ENCODE measurements around the gene ITGA2B.

DNA sequence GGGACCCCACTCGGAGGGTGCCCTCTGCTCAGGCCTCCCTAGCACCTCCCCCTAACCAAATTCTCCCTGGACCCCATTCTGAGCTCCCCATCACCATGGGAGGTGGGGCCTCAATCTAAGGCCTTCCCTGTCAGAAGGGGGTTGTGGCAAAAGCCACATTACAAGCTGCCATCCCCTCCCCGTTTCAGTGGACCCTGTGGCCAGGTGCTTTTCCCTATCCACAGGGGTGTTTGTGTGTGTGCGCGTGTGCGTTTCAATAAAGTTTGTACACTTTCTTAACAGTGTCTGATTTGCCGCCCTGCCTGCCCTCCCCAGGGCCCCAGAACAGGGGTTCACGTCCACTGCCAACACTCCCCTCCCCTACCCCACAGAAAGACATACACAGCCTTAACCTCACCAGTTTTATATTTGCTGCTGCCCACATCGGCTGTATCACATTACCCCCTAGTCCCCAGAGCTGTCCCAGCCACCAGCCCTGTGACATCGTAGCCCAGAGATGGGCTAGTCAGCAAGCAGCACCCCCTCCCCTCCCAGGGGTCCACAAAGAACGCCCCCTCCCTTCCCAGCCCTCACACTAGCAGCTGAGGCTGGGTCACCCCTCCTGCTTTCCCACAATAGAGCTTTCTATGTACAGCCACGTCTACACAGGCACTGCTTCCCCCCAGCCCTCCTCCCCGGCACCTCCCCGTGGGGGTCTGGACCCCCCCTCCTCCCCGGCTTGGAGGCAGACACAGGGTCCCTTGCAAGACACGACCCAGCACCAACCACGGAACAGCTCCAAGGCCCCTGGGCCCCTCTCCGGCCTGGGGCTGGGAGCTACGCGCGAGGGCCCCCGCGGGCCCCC lies 36.4 kb downstream of the ITGA2B start:
- no peak for TF ChIP-seq POLR2AphosphoS5 (IDR thresholded peaks at IDR 0.05)
- no peak for TF ChIP-seq POLR2A (IDR thresholded peaks at IDR 0.05)
- TF ChIP-seq, protein P1, sequence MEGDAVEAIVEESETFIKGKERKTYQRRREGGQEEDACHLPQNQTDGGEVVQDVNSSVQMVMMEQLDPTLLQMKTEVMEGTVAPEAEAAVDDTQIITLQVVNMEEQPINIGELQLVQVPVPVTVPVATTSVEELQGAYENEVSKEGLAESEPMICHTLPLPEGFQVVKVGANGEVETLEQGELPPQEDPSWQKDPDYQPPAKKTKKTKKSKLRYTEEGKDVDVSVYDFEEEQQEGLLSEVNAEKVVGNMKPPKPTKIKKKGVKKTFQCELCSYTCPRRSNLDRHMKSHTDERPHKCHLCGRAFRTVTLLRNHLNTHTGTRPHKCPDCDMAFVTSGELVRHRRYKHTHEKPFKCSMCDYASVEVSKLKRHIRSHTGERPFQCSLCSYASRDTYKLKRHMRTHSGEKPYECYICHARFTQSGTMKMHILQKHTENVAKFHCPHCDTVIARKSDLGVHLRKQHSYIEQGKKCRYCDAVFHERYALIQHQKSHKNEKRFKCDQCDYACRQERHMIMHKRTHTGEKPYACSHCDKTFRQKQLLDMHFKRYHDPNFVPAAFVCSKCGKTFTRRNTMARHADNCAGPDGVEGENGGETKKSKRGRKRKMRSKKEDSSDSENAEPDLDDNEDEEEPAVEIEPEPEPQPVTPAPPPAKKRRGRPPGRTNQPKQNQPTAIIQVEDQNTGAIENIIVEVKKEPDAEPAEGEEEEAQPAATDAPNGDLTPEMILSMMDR (IDR thresholded peaks at IDR 0.05): no peak

Measured in stomach (tissue), 4 donors.